ENCODE data around the gene DOK5.
A peak's percentile ranks its signal among the peaks of the same experiment; 100 is the strongest.
"Not testable (repeated sequence)": the region's sequence is repeated elsewhere in the genome, so short reads cannot be mapped to it uniquely, and the experiment has no call there.

Gene DOK5
- 0 reads per million in 4 donors for total RNA-seq

DNA sequence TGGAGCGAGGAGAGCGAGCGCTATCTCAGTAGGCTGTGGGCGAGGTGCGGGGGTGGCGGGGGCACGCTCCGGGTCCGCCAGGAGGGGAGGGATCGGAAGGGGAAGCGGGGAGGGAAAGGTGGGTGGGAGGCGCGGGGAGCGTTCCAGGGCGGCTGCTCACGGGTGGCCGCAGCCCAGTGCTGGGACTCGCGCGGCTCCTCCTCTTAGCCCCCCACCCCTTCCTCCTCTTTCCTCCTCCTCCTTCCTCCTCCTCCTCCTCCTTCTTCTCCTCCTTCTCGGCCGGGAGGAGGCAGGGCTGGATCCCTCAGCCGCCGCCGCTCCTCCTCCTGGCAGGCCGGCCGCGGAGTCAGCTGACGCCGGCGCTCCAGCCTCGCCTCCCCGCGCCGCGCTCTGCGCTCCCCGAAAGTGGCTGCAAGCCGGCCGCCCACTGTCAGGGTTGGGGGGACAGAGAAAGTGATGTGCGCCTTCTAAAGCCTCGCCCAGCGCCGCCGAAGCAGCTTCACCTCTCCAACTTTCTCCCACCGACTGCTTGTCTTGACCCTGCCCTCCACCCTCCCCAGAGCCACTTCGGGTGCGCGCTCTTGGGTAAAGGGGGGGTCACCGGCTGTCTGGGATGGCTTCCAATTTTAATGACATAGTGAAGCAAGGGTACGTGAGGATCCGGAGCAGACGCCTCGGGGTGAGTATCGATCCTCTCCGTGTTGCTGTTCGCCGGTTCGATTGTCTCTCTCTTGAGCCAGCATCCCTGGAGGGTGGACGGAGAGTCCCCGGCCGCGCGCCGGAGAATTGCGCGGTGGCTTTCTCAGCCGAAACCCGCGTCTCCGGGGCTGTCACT lies at the start of gene DOK5:
DOK5 (plus strand) TSS at position 260 of the 835 bp plus-strand sequence; CDS start at position 614, 354 bp downstream.
- DNase-seq: peak in 1 of 5 donors; percentile 8

- DNase-seq: no peak
Measured at GRCh38 chr20:54429364-54429763, 46.0 kb upstream of the DOK5 start.

DNA sequence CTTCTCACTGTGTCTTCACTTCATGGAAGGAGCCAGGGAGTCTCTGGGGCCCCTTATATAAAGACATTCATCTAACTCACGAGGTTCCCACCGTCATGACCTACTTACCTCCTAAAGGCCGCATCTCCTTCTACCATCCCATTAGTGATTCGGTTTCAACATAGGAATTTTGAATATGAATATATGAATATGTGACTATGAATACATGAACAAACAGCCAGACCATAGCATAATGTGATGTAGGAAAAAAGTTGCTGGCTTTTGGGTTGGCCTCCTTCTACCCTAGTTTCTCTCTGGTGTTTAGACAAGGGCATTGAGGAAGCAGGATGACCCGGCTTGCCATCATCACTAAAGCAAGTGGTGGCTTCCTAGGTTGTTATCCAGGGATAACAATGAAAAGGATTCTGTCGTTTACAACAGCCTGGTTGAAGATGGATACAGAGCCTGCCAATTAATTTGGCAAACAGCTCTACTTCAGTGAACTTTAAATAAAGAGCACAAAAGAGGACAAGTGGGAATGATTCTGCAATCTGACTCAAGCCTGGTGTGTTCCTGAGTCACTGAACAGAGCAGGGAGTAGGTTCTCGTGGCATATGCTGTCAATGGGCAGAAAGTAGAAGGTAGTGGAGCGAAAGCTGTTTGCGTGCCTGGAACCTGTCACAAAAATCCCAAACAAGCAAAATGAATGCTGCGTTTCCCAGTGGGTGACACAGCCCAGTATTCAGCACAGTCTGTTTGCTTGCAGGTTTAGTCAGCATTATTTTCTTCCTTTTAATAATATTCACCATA lies 44.0 kb upstream of the DOK5 start:
- DNase-seq: no peak

- no peak for DNase-seq
Measured at GRCh38 chr20:54432966-54433365, 42.4 kb upstream of the DOK5 start.

- DNase-seq: no peak
Measured at GRCh38 chr20:54433636-54434035, 41.8 kb upstream of the DOK5 start.

DNA sequence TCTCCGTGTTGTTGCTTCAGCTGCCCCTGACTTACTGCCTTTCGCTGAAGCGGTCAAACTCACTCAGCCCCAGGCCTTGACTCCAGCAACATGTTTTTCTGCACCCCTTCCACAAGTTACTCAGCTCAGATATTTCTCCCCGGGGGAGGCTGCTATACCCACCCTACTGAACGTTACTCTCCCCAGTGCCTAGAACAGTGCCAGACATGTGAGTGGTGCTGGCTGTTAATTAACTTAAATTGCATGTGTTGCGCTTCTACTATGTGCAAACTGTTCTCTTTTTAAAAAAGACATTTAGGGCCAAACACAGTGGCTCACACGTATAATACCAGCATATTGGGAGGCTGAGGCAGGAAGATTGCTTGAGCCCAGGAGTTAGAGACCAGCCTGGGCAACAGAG lies 41.2 kb upstream of the DOK5 start:
- no peak for DNase-seq

GRCh38 chr20:54435015-54435414 lies 40.4 kb upstream of the DOK5 start:
- DNase-seq: no peak

DNA sequence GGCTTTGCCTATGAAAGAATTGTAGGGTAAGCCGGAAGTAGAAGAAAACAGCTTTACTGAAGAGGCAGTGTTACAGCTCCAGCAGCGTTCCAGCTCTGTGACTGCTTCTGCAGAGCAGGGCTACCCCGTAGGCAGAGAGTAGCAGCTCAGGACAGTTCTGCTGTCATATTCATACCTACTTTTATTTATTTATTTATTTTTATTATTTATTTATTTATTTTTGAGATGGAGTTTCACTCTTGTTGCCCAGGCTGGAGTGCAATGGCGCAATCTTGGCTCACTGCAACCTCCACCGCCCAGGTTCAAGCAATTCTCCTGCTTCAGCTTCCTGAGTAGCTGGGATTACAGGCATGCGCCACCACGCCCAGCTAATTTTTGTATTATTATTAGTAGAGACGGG lies 39.0 kb upstream of the DOK5 start:
- DNase-seq: not testable (repeated sequence)

DNA sequence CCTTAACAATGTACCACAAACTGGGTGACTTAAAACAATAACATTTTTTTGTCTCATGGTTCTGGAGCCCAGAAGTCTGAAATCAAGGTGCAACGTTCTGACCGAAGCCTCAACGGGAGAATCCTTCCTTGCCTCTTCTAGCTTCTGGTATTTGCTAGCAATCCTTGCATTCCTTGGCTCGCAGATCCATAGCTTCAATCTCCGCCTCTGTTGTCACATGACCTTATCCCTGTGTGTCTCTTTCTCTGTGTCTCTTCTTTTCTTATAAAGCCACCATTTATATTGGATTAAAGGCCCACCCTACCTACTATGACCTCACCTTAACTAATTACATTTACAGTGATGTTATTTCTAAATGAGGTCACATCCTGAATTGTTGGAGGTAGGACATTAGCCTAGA lies 37.2 kb upstream of the DOK5 start:
- DNase-seq: no peak

GRCh38 chr20:54450207-54450606 lies 25.2 kb upstream of the DOK5 start:
- no peak for DNase-seq

DNA sequence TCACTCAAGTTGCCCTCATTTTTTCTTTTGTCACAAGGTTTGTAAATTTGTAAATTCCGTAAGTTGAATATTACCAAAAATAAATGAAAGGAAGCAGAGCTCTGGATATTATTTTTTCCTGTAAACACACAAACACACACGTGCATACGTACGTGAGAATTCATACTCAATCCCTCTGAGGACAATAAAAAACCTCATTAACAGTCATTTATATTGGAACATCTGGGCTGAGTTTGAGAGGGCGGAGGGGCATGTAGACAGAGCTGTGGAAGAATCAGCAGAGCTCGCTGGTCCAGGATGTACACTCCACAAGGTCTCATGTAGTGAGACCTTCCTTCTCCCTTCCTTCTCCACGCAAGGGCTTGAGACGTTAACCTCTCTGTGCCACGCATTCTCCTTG lies 24.2 kb upstream of the DOK5 start:
- no peak for DNase-seq

- DNase-seq: no peak
Measured at GRCh38 chr20:54452277-54452676, 23.1 kb upstream of the DOK5 start.

- no peak for DNase-seq
Measured at GRCh38 chr20:54454982-54455381, 20.4 kb upstream of the DOK5 start.

DNA sequence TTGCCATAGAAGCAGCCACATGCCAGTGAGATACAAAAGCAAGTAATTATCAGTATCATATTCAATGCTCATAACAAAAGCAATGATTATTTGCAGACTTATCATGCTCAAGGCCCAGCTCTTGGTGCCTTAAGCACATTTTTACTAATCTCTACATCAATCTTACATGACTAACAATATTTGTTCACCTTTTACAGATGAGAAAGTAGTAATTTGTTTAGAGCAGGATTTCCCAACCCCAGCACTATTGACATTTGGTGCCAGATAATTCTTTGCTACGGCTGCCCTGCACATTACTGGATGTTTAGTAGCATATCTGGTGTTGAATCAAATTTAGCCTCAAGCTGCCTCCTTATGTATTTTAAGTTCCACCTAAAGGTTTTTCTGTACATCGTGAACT lies 19.0 kb upstream of the DOK5 start:
- DNase-seq: no peak

DNA sequence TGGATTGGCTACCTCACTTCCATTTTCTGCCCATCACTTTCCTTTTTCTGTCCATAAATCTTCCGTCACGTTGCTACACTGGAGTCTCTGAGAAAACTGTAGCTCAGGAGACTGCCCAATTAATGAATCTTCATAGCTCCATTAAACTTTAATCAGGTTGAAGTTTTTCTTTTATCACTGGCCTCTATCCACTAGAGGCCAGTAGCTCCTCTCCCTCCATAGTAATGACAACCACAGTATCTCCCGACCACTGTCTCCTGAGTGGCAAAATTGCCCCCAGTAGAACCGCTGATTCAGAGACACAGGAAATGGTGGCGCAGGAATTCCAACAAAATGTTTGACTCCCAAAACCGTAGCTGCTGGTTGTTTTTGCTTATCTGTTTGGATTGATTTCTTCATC lies 18.4 kb upstream of the DOK5 start:
- DNase-seq: no peak

DNA sequence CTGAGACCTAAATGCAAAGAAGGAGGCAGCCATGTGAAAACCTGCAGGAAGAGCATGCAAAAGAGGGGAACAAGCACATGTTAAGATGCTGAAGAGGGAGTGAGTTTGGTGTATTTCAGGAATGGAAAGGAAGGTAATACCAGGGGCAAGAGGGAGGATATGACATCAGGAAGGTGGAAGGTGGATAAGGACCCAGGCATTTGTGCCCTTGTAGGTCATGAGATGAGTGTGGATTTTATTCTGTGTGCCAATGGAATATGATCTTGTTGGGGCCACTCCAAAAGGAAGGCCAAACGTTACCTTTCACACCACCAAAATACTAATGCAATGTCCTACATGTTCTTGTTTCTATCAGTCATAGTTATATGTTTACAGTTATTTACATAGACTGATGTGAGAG lies 17.2 kb upstream of the DOK5 start:
- no peak for DNase-seq

DNA sequence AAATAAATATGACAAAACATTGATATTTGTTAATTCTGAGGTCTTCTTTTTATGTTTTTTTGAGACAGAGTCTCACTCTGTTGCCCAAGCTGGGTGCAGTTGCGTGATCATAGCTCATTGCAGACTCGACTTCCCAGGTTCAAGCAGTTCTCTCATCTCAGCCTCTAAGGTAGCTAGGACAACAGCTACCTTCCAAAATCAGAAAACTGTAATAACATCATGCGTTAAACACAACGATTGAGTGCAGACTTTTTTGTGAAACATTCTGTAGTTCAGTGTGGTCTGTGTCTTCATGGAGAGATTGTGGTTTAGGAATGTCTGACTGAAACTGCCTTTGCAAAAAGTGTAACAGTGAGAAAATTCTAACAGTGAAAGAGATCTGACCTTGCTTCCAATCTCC lies 16.1 kb upstream of the DOK5 start:
- DNase-seq: no peak

- no peak for DNase-seq
Measured at GRCh38 chr20:54464003-54464402, 11.4 kb upstream of the DOK5 start.

DNA sequence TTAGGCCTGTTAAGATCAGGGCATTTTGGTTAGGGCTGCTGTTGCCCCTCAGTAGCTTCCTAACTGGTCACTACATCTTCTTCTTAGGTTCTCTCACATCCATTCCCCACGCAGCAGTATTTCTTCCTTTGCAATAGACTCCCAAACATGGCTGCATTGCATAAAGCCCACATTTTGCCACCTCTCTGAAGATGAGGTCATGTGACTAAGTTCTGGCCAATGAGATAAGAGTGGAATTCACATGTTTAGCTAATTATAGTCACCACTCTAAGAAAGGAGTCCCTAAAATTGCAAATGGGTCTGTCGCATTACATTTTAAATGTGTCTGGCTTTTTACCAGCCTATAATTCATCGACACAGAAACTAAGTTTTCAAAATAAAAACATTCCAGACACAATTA lies 9.3 kb upstream of the DOK5 start:
- DNase-seq: no peak

GRCh38 chr20:54467622-54468021 lies 7.8 kb upstream of the DOK5 start:
- no peak for DNase-seq

DNA sequence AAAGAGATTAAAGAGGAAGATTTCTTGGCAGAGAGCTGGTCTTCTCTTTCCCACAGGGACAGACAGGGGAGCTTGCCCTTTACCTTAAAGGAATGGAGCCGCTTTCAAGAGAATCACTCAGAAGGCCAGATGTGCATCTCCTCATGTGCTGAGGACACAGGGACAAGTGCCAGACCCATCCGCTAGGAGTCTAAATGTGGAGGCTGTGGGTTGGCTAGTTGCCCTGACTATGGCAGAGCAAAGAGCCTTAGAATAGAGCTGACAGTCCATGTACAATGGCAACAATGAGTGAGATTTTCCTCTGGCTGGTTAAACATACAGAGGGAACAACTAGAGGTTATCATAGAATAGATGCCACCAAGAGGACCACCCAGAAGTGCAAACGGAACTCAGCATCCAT lies 7.3 kb upstream of the DOK5 start:
- DNase-seq: no peak

DNA sequence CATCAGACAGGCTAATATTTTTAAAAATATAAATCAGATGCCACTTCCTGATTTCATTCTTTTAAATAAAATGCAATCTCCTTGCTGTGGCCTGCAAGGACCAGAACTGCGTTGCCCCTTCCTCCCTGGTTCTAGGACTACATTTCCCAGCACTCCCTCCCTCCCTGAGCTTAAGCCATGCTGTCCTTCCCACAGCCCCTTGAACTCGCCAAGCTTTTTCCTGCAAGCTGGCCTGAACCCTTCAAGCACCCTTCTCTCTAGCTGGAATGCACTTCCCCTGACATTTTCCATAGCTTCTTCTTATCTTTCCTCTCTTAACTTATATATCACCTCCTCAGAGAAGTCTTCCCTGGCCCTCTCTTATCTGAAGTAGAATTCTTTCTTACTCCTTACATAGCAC lies 6.1 kb upstream of the DOK5 start:
- no peak for DNase-seq

DNA sequence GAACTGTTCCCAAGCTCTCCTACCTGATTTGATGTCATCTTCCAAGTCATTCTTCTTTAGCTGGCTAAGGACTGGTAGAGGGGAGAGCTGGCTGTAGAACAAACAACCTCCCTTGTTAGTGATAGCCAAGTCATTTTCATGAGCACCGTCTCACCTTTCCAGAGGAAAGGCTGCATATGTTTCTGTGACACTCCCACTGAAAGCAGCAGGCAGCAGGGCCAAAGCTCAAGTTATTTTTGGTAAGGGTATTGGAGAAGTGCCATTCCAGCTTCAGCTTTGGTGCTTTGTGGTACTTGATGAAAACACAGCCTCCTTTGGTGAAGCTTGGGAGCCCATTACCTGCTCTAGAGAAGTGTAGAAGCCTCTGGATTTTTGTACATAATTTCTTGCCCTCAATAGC lies 5.4 kb upstream of the DOK5 start:
- DNase-seq: no peak

- DNase-seq: no peak
Measured at GRCh38 chr20:54470697-54471096, 4.7 kb upstream of the DOK5 start.

Data from T-helper 1 cell (primary cell).